Mucosa of descending colon (tissue), 3 donors: Measurements from ENCODE around the gene COQ8B. TPM values are rescaled to one million over a fixed set of nuclear protein-coding genes. Genes with fewer than 3 reads are reported as not detected.

Experiments used
- ATAC-seq: fragments of 200-7000 bp; cut with Tn5 transposase; one replicate; pipeline ENCODE4 v1.9.1; 2020; ENCODE audit warnings: mild to moderate bottlenecking, moderate library complexity
- DNase-seq, 3 donors: peaks; one replicate each; pipeline ENCODE4 v3.0.0-alpha.2; 2020
- H3K36me3 ChIP-seq: fragments of 200-600 bp; one replicate; pipeline ENCODE4 v1.8.0; 2021; ENCODE audit warnings: low read depth, mild to moderate bottlenecking
- H3K4me1 ChIP-seq: fragments of 200-600 bp; one replicate; pipeline ENCODE4 v1.8.0; 2021; ENCODE audit warnings: low read depth, mild to moderate bottlenecking
- H3K4me3 ChIP-seq: fragments of 200-600 bp; one replicate; pipeline ENCODE4 v1.8.0; 2021; ENCODE audit warnings: mild to moderate bottlenecking
- H3K9me3 ChIP-seq: fragments of 200-600 bp; one replicate; pipeline ENCODE4 v1.8.0; 2021; ENCODE audit warnings: mild to moderate bottlenecking
- intact Hi-C, 2 donors: fragments of 100-400 bp; cut with DNase I in 1 of 2; cut with micrococcal nuclease in 1 of 2; formaldehyde crosslinking; loops; one replicate each; pipeline versions ENCODE4 v1.11.0 to v1.11.1; 2022; cut with DNase I, micrococcal nuclease
- total RNA-seq, 3 donors: library from RNA; stranded (reverse); fragmentation: NEBNext Ultra II Directional in 2 of 3; extraction: Animal tissue kit (Norgen Biotek cat#: 25700) in 2 of 3; gene quantifications; one replicate each; pipeline versions ENCODE4 v1.2.1 to v1.2.4, GENCODE V29; 2021 to 2023
- TF ChIP-seq, protein P1 (sequence below): fragments of 200-600 bp; IDR thresholded peaks from one replicate; pipeline ENCODE4 v1.8.0; 2022; ENCODE audit warnings: antibody characterized with exemption, mild to moderate bottlenecking
- donor health status: DM: no; HTN: no; CAD: no; lungs with moderate emphysema.
- donor health status: DM: no; HTN: no; CAD: no.
- donor health status: DM: no; HTN: yes; CAD: no.

COQ8B gene
- total RNA-seq, 3 donors from 2014 or later: 29.9 to 49.2 (median 39.3) TPM

GRCh38 chr19:40695881-40696280 is 20.8 kb downstream of the COQ8B start:
- intact Hi-C loops: no loop called here
- no peak for DNase-seq
- no peaks in the 10 kb centered on the region for H3K36me3 ChIP-seq

DNA sequence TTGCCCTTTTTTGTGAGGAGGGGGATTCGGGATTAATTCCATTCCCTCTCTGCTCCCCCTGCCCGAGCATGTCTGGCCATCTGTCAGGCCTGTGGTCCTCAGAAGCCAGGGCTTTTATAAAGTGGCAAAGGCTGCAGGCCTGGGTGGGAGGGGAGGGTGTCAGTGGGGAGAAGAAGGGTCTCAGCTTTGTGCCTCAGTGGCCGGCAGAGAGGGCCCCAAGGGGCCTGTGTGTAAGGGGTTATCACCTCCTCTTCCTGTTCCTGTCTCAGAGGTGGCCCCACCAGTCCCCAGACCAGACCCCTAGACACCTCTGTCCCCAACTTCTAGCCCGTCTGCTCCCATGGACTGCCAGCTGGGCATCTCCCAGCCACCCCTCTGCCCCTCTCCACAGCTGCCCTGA is 22.8 kb downstream of the COQ8B start:
- no peaks in the 10 kb centered on the region for H3K4me1 ChIP-seq
- no peak overlapping the region for H3K4me3 ChIP-seq
- no peaks in the 10 kb centered on the region for H3K36me3 ChIP-seq

More at GRCh38 chr19:40695881-40696280, 20.8 kb downstream of the COQ8B start:
- TF ChIP-seq, protein P1, sequence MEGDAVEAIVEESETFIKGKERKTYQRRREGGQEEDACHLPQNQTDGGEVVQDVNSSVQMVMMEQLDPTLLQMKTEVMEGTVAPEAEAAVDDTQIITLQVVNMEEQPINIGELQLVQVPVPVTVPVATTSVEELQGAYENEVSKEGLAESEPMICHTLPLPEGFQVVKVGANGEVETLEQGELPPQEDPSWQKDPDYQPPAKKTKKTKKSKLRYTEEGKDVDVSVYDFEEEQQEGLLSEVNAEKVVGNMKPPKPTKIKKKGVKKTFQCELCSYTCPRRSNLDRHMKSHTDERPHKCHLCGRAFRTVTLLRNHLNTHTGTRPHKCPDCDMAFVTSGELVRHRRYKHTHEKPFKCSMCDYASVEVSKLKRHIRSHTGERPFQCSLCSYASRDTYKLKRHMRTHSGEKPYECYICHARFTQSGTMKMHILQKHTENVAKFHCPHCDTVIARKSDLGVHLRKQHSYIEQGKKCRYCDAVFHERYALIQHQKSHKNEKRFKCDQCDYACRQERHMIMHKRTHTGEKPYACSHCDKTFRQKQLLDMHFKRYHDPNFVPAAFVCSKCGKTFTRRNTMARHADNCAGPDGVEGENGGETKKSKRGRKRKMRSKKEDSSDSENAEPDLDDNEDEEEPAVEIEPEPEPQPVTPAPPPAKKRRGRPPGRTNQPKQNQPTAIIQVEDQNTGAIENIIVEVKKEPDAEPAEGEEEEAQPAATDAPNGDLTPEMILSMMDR: no peak
- ATAC-seq: no peak
- no peaks in the 10 kb centered on the region for H3K4me1 ChIP-seq
- no peaks in the 10 kb centered on the region for H3K9me3 ChIP-seq
- no peak overlapping the region for H3K4me3 ChIP-seq

GRCh38 chr19:40693150-40693788 is 23.4 kb downstream of the COQ8B start:
- H3K36me3 ChIP-seq: no peaks in the 10 kb centered on the region
- ATAC-seq: no peak
- TF ChIP-seq, protein P1: no peak

More for the DNA sequence above, 22.8 kb downstream of the COQ8B start:
- TF ChIP-seq, protein P1: no peak
- ATAC-seq: no peak
- H3K9me3 ChIP-seq: no peaks in the 10 kb centered on the region
- intact Hi-C loops: no loop called here
- DNase-seq: no peak

DNA sequence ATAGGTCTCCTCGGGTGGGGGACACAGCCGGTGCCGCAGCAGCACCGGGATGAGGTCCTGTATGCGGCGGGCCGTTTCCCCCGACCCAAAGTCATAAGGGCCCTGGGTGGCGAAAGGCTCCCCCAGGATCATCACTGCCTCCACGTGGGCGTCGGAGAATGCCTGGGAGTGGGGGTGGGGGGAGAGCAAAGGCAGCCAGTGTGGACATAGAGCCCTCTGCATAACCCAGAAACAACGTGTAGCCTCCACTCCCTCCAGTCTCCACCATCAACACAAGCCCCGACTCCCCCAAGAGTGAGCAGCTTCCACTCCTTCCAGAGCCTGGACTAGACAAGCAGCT is 24.5 kb downstream of the COQ8B start:
- DNase-seq (no peak), ATAC-seq (no peak)
- no peaks in the 10 kb centered on the region for H3K9me3 ChIP-seq
- H3K4me3 ChIP-seq: no peak overlapping the region
- TF ChIP-seq, protein P1: no peak
- no peaks in the 10 kb centered on the region for H3K36me3 ChIP-seq
- intact Hi-C loops: no loop called here
- H3K4me1 ChIP-seq: peaks cover 6% of the 10 kb centered on the region

More at GRCh38 chr19:40693150-40693788, 23.4 kb downstream of the COQ8B start:
- no peak for DNase-seq
- intact Hi-C loops: no loop called here
- H3K9me3 ChIP-seq: no peaks in the 10 kb centered on the region
- no peaks in the 10 kb centered on the region for H3K4me1 ChIP-seq
- no peak overlapping the region for H3K4me3 ChIP-seq

GRCh38 chr19:40691421-40692211 is 25.1 kb downstream of the COQ8B start:
- intact Hi-C loops: no loop called here
- TF ChIP-seq, protein P1: no peak
- ATAC-seq (no peak), DNase-seq (peak in 1 of 3 donors; percentile 36)
- peaks cover 7% of the 10 kb centered on the region for H3K4me1 ChIP-seq
- H3K36me3 ChIP-seq: no peaks in the 10 kb centered on the region
- no peak overlapping the region for H3K4me3 ChIP-seq
- no peaks in the 10 kb centered on the region for H3K9me3 ChIP-seq
